GM18868 (cell line): Measurements from ENCODE around the gene ITPR1.

Experiments used
- ATAC-seq: cut with Tn5 transposase; IDR thresholded peaks from one replicate; pipeline ENCODE4 v1.9.1; 2021; ENCODE audit warnings: mild to moderate bottlenecking, moderate library complexity; ENCODE audit not compliant: unreplicated experiment

Gene ITPR1

DNA sequence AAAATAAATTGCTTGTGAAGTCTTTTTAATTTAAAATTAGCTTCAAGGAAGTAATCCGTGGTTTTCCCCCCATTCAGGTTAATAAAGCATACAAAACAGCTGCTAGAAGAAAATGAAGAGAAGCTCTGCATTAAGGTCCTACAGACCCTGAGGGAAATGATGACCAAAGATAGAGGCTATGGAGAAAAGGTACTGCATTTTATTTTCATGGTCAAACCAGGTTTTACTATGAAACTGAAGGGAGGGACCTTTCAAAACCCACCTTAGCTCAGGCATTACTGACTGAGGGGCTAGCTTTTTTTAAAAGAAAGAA is 218.5 kb downstream of the ITPR1 start:
- ATAC-seq = peak; percentile 28

DNA sequence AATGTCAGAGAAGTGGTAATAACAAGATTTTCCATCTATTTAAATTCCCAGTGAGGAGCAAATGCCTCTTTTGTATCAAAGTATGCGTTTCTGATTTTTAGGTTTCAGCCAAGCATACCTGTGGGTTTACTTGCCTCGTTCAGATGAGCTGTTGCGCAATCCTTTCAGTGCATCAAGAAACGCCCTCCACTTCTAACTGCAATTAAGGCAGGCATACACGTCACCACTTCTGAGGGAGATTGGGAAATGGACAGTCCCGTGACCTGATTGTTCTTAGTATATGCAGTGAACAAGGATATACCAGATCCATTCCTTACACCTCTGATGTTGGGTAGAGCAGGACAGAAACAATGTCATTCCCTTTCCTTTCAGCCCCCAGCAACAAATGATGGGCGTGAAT is 219.0 kb downstream of the ITPR1 start:
- ATAC-seq = no peak

DNA sequence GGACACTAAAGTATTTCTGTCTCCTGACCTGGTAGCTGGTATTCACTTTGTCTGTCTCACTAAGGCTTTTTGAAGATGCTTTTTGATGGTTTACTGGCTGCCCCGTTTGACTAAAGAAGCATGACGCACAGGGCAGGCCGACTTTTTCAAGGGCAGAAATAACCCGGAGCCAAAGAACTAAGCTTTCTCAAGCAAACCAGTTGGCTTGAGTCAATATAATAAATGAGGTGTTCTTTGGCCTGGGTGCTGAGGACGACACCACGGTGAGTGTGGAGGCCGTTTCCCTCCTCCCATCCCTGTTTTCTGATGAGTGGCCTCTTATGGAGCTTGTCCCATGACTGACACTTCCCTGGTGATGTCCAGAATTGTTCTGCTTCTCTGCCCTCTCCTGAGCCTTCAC is 220.9 kb downstream of the ITPR1 start:
- ATAC-seq = no peak

DNA sequence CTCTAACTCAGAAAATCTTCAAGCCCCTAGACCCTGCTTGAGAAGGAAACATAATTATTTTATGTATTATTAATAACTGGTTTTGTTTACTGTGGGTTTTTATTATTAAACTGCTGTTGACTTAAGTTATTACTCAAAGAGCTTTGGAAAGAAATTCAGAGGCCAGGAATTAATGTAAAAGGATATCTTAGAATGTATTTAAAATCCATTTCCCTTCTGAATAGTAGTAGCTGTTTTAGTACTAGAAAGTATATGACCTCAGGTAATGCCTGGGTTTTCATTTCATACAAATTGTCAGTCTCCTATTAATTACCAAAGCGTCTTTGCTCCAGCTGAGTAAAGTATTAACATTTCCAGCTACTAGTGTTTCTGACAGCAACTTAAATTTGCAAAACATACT is 223.1 kb downstream of the ITPR1 start:
- ATAC-seq = no peak

DNA sequence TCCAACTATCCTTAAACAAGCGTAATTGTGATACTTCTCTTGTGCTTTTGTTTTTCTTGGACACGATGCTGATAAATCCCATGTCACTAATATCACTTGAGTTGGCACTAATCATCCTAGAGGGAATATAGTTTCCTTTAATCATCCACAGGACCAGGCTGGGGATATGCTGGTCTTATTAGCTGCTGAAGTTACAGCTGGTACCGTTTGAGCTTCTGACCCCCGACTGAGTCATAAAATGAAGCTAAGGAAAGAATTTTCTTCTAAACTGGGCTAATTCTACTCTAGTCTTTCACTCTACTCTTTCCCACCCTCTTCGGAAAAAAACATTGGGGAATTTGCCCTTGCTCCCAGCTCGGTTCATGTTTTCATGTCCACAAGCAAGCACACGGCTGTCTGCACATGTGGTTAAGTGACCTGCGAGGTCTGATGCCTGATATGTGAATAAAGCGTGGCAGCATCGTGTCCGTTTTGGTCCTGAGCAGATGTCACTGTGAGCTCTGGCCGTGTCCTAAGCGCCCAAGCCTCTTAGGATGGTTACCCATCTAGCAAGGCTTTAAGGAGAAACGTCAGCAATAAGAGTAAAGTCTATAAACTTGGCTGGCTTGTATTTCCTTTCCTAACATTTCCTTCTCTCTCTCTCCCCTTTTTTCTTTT is 223.7 kb downstream of the ITPR1 start:
- no peak for ATAC-seq

DNA sequence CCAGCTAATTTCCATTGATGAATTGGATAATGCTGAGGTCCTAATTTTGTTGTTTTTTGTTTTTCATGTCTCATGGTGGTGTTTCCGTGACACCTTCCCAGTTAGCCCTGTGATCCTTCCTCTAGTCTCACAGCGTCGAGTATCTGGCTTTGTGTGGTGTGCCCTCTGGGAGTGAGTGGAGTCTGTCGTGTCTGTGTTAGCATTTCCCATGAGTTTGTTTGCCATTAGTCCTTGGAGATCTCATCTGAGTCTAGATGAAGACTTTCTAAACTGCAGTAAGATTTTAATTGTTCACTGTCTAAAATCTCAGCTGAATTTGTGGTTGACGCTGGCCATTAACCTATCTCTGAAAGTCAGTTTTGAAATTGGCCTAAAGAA is 224.2 kb downstream of the ITPR1 start:
- no peak for ATAC-seq

DNA sequence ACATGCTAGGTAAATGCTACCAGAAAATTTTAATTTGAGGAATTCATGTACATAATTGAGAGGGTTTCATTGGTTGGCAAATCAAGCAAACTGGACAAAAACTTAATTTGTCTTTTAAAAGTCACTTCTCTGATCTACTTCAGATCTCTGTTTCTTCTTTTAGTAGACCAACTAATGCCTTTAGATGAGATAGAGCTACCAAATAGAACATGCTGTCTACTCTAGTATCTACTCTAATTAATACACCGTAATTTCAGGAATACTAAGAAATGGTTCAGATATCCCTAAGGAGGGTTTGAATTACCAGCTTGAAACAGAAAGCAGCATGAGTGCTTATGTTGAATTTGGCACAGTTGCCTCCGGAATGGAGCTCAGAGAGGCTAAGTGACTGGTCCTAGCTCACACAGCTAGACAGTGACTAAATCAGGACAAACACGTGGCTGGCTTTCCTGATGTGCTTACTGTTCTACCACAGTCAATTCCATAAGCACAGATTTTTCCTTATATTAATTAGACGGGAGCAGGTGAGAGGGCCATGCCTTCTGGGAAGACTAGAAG is 225.1 kb downstream of the ITPR1 start:
- ATAC-seq = no peak

DNA sequence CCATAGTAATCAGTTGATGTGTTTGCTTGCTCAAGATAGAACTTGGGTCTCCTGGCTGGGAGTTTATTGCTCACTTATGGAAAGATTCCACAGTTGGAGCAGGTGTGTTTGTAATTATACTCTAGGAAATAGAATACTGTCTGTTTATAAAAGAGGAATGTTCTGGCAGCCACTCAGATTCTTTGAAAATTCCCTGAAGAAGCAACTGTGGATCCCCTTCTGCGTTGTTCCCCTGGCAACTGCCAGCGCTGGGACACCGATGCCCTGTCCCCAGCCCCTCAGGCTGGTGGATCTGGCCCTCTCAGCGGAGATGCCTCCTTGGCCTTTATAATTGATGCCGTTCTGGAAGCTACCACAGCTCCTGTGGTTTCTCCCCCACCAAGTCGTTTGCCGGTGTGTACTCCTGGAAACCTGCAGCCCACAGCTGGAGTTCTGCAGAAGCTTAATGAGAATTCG is 225.9 kb downstream of the ITPR1 start:
- no peak for ATAC-seq

DNA sequence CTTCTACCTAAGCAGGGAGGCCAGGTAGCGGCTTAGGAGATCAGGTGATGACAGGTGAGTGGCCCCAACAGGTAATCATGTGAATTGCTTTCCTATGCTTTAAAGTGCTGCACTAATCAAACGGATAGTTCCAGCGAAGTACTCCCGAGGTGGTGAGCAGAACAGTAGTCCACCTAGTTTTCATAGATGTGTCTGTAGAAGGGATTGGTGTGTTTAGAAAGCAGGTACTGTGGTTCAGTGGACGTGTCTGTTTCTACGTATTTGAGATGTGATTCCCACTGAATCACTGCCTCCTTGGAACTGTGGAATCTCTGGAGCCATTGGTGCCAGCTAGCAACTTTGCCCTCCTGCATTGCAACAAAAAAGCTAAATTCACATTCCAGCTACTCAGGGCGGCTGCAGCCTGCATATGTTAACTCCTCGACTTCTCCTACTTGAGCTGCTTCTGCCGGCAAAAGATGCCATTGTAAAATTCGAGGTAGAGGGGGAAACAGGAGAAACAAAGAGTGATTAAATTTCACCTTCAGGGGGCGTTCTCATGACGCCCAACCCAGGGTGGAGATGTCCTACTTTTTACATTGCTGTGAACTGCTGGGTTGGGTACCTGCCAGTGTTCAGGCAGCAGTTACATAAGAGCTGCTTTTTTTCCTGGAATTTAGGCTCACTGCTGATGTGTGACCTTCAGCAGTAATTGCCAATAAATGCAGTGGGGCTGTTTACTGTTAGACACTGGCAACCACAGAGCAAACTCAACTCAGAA is 227.3 kb downstream of the ITPR1 start:
- ATAC-seq = peak; percentile 55

DNA sequence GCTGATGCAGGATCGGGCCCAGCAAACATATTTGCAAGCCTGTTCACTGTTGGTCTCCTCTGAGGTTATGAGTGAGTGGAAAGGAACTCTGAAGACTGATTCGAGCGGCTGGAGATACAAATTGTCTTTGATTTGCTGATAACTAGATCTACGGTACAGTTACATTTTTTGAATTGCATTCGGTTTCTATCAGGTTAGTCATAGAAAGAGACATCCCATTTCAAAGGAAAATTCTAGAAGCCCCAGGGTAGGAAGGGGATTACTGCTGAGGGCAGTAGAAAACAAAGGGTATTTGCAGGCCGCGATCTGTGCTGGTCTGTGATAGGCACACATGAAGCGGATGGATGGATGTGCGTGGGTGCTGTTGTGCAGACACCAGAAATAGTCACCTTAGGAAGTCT is 228.4 kb downstream of the ITPR1 start:
- ATAC-seq = no peak

DNA sequence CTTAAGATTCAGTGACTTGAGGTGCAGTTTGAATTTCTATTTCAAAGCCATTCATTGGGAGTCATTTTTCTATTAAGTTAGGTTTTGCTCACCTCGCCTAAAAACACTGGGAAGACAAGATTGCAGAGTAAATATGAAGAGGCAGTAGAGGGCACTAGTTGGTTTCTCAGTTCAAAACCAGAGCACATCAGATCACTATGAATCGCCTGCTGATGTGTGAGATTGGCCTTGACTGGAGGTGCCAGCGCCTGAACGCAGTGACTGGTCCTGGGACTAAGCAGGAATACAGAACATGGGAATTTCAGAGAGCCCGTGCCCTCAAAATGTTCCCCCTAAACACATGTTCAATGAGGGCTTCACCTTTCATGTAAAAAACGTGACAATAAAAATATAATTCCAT is 229.0 kb downstream of the ITPR1 start:
- peak; percentile 86 for ATAC-seq

DNA sequence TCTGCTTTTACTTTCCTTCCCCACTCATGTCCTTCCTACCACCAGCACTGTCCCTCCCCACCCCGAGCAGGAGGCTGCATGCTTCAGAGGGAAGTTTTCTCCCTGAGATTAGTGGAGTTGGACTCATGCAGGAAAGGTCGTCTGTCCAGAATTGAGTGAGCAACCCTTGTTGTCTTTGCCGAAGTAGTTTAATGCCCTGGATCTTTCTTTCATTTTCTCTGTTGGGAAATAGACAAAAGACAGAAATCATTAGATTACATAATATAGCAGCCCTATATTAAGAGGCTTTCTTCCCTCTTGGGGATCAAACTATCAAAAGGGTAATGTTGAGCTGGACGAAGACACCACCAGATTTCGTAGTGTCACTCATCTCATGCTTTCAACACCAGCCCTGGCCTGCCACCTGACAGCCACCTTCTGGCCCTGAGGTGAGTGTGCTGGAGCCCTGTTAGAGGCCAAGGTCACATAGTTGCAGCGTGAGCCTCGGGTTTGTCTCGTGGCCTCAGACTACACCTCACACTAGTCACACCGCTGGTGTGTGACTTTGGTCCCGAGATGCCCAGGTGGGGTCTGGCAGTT is 231.0 kb downstream of the ITPR1 start:
- ATAC-seq = no peak

DNA sequence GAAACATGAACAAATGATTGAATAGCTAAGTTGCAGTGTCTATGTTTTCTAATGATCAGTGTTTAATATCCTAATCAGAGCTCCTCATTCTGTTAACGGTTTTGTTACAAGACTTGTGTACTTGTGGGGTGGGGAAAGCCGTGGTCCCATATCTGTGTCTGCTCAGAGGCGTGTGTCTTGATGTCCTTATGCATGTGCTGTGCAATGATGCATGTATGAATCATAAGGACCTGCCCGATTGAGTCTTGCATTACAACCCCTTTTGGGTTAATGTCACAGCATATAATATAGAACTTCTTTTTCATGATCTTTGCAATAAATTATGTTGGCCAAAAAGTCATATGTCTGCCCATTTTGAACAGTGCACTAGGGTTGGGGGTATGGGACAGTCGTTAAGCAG is 233.4 kb downstream of the ITPR1 start:
- no peak for ATAC-seq

DNA sequence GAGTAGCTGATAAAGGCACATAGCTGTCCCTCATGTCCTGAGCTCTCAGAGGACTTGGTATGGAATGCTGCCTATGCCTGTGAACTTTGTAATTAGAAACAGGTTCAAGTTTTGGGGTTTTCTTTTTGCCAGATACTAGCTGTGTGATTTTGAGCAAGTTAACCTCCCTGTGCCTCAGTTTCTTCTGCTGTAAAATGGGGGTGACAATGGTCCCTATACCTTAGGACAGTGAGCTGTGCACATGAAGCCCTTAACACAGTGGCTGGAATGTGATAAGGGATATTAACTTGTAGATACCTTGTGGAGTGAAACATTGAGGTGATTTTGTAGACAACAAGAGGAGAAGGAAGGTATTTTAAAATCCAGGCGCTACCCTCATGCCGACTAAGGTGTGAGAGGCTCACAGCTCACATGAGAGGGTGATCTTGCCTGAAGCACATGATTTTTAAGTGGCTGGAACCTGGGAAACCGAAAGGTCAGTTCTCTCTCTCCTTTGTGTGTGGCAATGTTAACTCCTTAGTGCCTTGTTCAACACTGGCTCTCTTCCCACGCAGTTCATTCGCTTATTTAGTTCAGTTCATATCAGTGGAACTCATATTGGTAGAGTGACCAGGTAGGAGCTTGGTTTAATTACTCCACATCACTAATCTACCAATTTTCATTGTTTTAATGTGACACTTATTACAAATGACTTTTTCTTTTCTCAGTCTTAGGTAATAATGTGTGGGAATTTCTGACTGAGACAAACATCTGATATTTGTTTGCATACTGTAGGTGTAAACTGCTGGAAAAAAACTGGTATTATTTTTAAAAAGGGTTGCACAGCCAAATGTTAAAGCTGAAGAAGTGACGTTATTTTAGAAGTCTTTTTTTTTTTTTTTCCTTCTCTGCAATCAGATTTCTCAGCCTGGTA is 236.2 kb downstream of the ITPR1 start:
- no peak for ATAC-seq

DNA sequence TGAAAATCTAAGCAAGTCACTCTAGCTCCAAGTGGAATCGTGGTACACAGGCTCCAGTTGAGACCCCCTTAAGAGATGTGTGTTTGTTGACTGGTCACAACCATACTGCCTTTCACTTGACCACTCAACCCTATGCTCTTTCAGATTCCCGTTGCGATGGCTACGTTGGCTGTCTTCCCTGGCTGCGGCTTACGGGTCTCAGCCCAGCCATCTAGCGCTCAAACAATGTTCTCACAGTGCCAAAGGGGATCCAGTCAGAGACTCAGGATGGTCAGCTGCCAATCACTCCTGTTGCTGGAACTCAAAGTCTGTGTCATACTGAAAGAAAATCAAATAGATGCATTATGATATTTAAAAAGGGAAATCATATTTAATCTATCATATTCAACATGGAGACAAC is 237.6 kb downstream of the ITPR1 start:
- no peak for ATAC-seq

DNA sequence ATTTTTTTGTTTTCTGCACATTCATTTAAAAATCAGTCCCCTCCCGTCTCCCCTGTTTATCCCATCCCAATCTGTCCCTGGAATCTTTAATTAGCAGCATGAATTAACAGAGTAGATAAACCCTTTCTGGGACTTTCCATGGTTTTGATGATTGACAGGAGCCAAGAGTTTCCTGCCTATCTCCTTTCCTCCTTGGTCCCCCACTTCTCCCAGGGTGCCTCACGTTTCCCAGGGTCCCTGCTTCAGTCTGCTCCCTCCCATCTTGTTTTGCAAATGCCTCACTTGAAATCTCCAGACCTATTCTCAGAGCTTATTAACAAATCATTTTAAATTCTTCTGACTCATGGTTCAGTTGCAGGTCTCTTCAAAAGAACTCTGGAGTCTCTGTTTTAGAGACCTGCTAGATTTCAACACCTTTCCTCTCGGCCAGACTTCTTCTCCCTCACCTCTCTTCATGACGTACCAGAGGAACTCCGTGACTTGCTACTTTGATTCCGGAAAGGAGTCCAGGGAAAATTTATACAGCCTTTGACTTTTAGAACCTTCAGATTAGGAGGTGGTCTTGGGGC is 238.5 kb downstream of the ITPR1 start:
- ATAC-seq = no peak

DNA sequence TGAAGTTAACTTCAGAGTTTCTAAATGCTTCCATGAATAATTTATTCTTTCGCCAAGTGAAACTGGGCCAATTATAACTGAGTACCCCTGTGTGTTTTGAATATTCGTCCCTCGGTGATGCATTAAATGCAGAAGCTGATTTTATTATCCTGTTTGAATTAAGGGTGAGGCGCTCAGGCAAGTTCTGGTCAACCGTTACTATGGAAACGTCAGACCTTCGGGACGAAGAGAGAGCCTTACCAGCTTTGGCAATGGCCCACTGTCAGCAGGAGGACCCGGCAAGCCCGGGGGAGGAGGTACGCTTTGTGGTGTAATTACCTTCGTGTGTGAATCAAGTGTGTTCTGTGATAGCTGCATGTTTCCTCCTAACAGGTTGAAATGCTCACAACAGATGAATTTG is 239.8 kb downstream of the ITPR1 start:
- no peak for ATAC-seq

DNA sequence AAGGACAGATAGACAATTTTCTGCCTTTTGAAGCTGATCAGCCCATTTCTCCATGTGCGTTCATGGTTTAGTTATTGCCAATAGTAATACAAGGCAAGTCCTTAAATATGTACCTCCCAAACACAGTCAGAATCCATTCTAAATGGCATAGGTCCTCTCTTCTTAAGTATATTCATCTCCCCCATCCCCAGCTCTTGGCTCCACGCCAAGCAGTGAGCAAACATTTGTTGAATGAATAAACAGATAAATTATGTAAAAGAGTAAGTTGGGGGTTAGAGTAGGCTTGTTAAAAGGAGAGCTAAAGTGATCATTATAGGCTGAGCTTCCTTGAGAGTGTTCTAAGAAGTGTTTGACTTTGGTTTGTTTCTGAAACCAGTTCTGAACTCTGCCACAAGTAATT is 241.3 kb downstream of the ITPR1 start:
- ATAC-seq = no peak

DNA sequence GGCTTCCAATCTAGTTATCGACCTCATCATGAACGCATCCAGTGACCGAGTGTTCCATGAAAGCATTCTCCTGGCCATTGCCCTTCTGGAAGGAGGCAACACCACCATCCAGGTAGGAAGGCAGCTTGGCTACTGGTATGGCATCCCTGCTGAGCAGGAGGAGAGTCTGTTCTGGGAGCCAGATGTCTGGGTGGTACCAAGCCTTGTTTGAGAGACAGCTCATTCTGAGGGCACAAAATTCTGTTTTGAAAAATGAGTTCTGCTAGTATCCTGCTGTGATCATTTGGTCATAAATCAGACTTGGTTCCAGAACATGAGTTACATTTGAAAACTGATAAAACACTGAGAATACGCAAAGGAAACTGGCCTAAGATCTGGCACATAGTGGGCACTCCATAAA is 242.1 kb downstream of the ITPR1 start:
- no peak for ATAC-seq

DNA sequence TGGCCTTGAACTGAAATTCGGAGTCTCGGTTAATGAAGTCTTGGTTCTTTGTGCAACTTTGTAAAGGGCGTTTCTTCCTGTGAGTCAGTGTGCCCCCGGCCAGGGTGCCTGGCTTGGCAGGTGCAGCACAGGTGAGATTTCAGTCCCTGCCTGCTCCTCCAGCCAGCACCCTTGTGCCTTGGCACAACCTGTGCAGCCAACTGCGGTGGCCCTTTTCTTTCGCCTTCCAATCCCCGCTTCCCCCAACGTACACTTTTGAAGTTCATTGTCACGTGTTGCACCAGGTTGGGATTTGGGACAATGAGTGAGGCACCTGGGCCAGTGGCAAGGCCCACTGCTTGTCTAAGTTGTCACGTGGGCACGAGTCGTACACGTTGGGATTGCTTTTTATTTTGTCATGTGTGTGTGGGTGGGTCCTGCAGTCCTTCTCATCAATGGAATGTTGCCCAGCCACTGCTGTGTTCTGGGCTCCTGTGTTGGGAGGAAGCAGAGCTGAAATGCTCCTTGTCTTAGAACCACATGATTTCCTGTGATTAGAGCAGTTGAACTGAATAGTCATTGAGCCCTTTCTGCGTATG is 243.2 kb downstream of the ITPR1 start:
- no peak for ATAC-seq
